Measurements from ENCODE around the gene HOXB2.
"Not testable (repeated sequence)": the region's sequence is repeated elsewhere in the genome, so short reads cannot be mapped to it uniquely, and the experiment has no call there.

HOXB2 gene

DNA sequence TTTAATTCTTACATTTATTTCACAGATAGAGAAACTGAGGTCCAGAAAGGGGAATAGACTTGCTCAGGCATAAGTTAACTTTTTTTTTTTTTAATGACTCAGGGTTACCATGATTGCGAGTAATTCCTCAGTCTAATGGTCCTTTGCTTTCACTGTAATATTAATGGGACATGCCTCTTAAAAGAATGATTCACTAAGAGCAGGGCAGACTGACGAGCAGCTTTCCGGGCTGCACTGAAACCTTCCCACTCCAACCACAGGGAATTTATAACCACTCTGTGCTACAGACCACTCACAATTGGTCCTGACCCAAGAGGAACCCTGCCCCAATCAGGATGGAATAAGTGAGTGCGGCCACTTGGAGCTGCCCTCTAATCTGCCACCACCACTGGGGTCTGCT, 5.7 kb downstream of the HOXB2 start:
- no peak for DNase-seq

DNA sequence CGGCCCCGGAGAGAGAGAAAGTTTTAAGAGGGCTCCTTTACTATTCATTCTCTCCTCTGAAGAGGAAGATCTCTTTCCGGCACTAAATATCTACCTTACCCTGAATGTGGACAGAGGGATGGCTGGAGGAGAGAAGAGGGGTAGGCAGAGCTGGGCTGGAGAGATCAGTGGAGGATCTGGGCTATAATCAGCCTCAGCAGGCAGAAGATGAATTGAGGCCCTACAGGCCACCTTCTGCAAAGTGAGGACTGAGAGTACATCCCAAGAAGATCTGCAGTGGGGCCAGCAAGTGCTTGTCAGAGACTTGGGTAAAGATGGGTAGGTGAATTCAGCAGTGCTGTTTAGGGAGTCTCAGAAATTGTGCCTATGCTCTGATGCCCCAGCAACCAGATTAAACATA, 7.6 kb downstream of the HOXB2 start:
- no peak for DNase-seq

DNA sequence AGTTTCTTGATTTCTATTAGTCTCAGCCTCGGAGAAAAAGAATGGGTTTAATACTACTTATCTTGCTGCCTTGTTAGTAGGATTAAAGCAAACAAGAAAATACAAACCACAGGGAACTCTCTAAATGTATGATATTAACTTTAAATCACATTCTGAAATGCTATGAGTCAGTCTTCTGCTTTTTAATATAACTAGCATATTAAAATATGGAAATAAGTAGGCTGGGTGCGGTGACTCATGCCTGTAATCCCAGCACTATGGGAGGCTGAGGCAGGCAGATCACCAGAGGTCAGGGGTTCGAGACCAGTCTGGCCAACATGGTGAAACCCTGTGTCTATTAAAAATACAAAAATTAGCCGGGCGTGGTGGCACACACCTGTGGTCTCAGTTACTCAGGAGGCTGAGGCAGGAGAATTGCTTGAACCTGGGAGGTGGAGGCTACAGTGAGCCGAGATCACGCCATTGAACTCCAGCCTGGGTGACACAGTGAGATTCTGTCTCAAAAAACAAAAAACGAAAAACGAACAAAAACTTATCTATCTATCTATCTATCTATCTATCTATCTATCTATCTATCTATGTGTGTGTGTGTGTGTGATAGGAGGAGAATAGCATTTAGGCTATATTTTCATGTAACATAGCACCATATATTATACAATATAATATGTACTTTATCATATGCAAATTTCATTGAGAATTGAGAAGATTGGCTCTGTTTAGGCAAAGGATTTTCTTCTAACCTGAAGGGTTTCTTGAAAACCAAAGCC, 8.9 kb downstream of the HOXB2 start:
- not testable (repeated sequence) for DNase-seq

DNA sequence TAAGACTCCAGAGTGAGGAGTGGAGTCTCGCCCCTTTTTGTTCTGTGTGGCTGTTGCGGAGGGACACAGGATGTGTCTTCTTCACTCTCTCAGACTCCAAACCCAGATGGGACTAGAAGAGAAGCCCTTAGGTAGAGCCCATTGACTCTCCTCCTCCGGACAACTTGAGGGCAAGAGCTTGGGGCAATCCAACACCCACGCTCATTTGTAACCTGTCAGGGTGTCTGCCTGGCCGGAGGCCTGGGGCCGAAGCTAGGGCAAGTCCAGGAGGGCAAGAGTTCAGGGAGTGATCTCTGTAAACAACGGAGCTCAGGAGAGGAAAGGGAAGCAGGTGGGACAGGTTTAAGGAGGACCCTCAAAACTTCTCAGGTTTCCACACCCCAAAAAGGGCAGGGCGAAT, 12.6 kb downstream of the HOXB2 start:
- no peak for DNase-seq

DNA sequence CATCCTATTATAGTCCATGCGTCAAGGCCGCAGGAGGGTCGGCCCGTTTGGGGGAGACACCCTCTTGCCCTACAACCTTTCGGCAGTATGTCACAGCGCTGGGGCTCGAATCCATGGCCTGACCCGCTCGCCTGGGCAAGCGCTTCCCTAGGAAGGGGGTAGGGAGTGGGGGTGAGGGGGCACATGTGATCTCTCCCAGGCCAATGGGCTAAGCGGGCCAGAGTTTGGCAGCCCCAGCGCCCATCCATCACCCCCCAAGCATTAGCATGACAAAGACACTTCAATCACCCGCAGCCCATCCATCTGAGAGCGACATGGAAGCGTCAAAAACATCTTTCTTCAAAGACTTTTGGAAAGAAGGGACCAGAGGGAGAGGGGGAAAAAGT, 14.0 kb downstream of the HOXB2 start, which contains the start of gene HOXB1:
HOXB1 (minus strand) TSS at position 125 of the 386 bp plus-strand sequence; CDS start at position 18, 107 bp downstream.
- DNase-seq, result no peak

DNA sequence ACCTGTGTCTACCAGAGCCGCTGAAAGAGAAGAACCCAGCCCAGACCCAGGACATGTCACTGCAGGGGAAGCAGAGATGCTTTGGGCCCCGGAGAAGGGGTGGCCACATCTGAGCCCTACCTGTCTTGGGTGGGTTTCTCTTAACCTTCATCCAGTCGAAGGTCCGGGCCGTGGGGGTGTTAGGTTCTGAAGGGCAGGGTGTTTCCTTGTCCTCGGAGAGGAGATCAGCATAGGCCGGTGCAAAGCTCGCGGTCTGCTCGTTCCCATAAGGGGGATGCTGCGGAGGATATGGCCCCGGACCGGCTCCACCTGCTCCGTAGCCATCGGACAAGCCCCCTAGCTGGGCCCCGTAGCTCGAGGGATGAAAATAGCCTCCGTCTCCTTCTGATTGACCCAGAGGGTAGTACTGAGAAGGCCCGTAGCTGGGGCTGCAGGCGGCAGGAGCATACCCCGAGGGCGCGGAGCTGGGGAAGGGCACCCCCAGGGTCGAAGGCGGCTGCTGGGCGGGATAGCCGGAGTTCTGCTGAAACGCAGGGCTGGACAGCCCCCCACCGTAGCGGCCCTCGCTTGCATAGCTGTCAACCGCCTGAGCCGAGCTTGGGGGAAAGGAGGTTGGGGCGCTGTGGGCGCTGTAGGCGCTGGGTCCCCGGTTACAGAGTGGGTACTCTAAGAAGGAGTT, 14.6 kb downstream of the HOXB2 start:
- DNase-seq, result no peak

DNA sequence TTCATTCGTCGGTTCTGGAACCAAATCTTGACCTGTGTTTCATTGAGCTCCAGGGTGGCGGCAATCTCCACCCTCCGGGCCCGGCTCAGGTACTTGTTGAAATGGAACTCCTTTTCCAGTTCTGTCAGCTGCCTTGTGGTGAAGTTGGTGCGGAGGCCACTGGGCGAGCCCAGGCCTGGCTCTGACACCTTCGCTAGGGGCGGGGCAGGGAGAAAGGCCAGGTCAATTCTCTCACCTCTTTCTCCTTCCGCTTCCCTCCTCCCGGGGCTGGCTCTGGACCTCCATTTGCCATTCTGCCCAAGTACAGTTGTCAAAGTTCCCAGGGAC, 15.3 kb downstream of the HOXB2 start:
- DNase-seq, result no peak

DNA sequence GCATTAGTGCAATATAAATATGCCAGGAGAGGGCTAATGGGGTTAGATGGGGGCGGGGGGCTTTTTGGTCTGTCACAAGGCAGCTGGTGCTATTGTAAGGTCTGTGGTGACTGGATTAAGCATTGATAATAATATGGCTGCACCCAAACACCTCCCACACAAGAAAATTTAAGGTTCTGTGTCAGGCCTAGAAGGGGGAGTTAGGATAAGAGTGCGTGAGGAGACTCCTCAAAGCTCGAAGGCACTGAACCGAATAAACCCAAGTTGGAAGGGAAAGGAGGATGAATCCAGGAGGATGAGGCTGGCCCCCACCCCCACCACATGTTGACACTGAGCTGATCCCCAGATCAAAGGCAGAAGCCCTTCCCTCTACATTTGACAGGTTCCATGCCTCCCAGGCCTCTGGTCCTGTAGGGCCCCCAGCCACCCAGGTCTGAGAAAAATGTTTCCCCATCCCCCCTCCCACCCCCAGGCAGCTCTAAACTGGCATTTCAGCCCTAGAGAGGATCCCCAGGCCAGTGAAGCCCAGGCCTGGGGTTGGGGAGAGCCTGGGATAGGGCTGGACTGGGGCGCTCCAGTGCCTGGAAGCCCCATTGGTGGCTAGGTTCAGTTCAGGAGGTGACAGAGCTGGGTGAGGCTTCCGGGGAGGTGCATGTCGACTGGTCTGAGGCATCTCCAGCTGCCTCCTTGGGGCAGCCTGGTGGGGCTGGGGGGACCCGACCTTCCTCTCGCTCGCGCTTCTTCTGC, 15.8 kb downstream of the HOXB2 start:
- DNase-seq, result no peak

DNA sequence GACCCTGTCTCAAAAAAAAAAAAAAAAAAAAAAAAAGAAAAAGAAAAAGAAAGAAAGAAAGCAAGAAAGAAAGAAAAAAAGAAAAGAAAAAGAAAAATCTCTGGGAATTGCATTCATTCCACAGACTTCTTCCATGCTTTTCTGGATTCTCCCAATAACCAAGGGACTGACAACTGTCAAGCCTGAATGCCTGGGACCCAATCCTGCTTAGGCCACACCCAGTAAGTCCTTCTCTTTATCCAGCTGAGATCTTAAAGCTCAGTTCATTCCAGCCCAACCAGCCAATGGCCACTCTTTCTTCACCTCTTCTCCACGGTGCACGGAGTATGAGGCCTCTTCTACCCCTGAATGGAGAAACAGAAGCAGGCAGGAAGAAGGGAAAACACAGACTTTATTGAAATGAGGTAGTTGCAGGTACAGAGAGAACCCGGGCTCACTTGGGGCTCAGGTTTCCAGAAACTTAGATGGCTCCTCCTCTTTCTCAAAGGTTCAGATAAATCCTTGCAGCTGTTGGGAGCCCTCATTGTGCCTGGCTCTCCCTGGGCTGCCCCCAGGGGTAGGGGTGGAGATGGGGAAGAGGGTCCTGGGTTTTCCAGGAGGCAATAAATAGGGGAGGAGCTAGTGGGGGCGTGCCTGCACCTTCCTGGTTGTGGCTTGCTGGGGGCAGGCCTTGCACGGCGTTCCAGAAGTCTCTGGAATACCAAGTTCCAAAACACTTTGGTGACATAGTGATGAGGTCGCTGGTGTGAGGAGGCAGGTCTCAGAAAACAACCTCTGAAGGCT, 16.6 kb downstream of the HOXB2 start:
- no peak for DNase-seq

DNA sequence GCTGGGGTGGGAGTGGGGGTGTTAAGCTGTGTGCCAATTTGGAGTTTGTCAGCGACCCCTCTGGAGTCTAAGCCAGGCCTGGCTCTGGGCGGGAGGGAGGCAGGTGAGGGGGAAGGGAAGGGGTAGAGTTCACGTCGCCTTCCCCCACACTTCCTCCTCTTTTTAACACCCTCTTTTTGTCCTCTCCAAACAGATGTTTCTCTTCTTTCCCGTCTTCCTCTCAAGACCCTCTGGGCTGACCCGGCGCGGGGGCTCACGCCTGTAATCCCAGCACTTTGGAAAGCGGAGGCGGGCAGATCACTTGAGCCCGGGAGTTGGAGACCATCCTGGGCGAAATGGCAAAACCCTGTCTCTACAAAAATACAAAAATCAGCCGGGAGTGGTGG, 17.4 kb downstream of the HOXB2 start:
- DNase-seq, result no peak

DNA sequence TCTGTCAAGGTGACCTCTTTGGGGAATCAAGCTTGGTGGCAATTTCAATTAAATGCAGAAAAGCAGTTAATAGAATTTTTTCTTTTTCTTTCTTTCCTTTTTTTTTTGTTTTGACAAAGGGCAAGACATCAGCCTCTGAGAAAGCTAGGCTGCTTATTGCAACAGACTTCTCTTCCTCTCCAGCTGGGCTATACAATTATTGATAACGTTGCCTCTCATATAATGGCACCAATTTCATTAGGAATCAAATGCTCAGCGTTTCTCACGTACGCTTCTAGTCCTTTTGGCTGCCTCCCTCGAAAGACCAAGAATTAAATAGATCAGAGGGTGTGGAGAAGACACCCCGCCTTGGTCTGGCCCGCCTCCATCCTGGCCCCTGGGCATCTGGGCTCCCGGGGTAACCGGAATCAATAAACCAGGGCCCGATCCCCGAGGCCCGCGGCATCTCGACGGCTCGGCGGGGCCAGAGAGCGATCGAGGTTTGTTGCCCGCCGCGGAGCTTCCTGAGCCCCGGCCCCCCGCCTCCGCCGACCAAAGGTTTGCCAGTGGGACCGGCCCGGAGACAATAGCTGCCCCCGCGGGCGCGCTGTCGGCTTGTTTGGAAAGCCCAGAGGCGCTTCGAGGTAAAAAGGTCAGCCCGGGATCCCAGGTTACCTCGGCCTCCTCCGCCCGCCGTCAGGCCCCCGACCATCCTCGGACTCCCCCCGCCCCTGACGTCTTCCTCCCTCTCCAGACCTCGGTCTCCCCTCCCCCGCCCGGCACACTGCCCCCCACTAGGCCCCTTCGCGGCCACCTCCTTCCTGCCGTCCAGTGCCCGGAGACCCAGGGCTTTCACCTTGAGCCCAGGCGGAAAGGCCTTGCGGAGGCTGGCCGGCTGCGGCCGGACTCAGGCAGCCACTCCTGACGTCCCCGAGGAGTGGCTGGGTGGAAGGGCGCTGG, 18.0 kb downstream of the HOXB2 start:
- no peak for DNase-seq

DNA sequence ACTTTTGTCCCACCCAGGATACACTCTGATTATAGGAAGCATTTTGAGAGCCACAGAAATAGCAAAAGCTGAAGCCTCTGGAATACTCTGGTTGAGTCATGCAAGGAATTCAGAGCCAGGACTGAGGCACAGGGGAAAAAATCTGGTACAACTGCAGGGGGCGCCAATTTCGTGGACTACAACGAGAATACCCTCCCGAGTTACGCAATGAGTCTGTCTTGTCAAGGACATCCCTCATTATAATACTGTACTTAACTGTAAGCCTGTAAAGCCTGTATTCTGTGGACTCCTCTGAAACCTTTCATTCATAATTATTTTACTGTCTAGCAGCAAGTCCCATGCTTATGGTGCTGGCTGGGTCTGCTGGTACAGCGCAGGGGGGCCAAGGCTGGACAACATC, 21.9 kb downstream of the HOXB2 start:
- no peak for DNase-seq

DNA sequence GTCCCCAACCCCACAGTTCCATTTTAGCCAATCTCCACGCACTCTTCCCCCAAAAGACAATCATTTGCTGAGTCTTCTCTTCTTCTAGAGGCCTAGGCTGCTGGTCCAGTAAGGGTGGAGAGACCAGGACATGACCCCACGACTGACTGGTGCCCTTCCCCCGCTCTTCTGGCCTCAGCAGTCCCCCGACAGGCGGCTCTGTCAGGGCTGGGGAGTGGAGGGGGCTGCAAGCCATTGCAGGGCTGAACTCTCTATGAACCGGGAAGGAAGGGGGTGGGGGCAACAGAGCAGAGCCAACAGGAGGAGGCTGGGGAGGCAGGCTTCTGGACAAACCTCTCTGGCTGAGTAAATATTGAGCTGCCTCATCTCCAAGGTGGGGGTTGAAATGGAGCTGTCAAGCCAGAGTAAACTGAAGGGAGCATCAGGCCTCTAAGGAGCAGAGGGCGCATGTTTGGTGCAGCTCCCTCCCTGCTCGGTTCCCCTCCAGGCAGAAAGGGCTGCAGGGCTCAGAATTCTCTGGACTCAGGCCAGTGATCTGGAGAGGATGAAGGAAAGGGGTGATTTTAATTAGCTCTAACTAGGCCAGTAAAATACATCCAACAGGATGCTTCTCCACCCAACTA, 22.8 kb downstream of the HOXB2 start:
- DNase-seq, result no peak

DNA sequence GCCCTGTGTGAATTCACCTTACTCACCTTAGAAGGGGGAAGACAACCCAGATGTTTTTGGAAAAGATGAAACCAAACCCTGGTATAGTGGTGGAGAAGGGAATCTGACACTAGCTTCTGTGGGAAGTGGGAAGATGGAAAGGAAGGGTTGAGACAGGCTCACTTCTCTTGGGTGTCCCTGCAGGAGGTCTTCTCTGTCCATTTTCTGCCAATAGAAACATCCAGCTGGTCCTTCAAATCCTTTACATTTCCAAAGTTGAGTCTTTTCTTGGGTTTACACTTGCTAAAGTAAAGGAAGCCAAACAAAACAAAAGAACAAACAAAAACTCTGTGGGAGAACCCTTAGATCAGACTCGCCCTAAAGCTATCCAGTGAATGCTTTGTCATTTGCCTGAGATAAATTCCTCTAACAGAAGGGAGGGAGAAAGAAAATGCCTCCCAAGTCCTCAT, 24.3 kb downstream of the HOXB2 start:
- DNase-seq, result no peak

DNA sequence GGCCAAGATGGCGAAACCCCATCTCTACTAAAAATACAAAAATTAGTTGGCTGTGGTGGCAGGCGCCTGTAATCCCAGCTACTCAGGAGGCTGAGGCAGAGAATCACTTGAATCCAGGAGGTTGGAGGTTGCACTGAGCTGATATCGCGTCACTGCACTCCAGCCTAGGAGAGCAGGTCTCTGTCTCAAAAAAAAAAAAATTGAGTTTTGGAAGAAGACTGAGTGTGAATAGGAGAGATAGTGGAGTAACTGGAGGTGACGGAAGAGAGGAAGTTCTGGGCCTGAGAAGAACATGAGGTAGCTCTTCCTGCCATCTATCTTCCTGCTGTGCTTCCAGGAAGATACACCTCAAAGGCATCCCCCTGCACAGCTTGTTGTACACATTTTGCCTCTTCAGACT, 25.5 kb downstream of the HOXB2 start:
- no peak for DNase-seq

DNA sequence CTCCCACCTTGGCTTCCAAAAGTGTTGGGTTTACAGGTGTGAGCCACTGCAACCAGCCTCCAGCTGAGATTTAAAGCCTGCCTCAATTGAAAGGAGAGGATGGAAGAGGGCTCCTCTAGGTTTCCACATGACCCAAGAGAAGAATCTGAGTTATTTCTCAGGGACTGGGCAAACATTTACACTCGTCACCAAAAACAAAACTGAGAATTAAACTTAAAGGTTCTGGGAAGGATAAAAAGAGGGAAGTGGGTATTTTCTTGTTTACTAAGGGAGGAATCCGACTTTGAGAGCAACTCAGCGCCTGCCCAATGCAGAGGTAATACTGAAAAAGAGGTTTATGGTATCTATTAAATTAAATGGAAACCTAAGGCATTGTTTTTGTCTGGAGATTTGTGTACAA, 27.4 kb downstream of the HOXB2 start:
- no peak for DNase-seq

DNA sequence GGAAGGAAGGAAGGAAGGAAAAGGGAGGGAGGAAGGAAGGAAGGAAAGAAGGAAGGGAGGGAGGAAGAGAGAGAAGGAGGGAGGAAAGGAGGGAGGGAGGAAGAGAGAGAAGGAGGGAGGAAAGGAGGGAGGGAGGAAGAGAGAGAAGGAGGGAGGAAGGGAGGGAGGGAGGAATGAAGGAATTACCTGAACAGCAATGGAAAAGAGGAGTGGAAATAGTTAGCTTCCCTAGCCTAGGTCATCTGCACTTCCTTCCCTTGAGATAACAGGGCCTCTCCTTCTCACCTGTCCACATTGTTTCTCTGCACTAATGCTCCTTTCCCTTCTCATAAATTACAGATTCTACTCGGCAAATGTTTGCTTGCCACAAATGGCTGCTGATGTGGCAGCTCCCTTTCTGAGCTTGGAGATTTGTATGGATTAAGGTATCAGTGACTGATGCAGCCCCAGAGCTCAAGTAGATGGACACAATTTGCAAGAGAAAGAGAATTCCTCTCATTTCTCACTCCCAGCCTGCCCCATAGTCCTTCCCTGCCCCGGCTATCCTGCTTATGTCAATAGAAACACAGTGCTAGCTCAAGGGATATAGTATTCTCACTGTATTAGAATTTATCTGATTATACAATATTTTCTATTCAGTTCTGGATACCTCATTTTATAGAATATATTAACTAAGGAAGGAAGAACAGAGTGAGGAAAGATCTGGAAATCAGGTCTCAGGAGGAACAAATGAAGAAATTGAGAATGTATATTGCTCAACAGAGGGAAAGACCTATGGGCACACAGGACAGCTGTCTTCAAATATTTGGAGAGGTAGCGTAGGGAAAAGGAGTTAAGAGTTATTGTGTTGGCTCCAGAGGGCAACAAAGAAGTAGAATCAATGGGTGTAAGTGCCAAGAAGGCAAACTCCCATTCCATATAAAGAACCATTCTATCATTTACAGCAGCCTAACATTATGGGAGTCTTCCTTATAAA, 28.7 kb downstream of the HOXB2 start:
- no peak for DNase-seq

DNA sequence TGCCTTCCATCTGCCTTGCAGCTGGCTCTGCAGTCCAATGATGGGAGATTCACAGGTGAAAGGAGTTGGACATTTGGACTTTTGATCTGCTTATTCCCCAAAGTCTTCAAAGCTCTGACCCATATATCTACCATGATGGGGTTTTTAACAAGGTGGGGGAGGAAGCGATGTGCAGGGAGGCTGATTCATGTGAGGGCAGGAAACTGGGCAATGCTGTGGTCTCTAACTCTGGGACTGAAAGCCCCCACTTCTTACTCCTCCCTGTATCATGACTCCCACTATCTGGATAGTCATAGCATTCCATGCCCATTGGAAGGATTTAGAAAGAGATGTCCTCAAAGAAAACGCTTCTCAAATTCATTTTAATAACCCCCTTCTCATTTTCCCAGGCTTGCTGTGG, 30.4 kb downstream of the HOXB2 start:
- no peak for DNase-seq

DNA sequence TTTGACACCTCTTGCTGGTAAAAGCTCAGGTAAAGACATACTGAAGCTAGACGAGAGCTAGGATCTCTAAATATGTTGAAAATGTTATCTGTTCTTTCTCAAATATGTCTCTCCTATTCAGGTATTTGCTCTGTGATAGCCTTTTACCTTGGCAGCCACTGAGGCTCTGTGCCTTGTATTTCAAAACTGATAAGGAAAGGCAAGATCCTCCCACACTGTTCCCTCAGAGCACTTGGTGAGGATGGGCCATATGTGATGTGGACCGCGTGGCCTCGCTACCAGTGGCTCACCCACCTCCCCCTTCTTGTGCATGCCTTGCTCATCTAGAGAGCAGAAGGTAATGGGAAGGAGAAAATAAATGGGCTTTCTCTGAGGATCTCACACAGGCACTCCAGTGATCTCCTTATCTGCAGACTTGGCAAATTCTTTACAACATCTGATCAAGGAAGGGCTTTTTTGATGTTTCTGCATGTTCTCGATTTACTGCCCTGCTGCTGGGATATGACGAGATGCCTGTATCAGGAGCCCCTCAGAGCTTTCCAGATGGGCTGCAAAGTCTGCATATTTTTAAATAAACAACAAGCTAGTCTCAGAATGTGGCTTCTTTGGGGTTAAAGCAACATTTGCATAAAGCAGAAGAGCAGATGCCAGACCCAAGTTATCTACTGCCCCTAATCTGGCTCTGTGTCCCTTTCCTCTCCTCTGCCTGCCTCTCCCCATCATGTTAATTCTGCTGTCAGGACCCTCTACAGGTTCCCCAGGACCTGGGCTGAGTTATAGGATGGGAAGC, 31.0 kb downstream of the HOXB2 start:
- DNase-seq, result no peak
